Activated T-cell treated with anti-CD3 and anti-CD28 coated beads for 4 hours (primary cell): Measurements from ENCODE around the gene PZP.

ENCODE experiments used
- DNase-seq: peaks from one replicate; pipeline ENCODE4 v3.0.0-alpha.2; 2020

Gene PZP

GRCh38 chr12:9122091-9122609, 86.0 kb downstream of the PZP start:
- no peak for DNase-seq

DNA sequence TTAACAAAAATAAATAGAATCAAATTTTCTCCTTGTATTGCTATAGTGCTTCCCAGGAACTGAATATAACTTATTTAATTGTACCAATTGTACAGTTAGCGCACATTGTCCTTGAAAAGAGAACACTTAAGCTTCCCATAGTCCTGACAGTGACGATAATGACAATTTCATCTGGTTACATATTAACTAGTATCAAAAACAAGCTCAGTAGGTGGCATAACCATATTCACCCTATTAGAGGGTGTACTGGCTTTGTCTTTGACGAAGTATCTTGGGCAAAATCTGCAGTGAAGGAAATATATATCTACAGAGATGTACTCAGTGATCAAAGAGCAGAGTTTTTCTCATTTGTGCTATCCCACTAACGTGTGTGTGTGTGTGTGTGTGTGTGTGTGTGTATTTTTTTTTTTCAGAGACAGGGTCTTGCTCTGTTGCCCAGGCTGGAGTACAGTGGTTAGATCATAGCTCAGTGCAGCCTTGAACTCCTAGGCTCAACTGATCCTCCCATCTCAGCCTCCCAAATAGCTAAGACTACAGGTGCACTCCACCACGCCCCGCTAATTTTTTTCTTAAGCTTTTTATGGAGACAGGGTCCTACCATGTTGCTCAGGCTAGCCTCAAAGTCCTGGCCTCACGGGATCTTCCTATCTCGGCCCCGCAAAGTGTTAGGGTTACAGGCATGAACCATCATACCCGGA, 87.6 kb downstream of the PZP start:
- no peak for DNase-seq

GRCh38 chr12:9118158-9118557, 90.0 kb downstream of the PZP start:
- DNase-seq = no peak

- no peak for DNase-seq
Observed at GRCh38 chr12:9115731-9116559, 92.2 kb downstream of the PZP start, which contains the start of gene A2M. TSS of gene A2M (minus strand) at chr12:9115919. CDS start at chr12:9115849, 70 bp downstream.

- DNase-seq = no peak
Observed at GRCh38 chr12:9114946-9115345, 93.2 kb downstream of the PZP start.

DNA sequence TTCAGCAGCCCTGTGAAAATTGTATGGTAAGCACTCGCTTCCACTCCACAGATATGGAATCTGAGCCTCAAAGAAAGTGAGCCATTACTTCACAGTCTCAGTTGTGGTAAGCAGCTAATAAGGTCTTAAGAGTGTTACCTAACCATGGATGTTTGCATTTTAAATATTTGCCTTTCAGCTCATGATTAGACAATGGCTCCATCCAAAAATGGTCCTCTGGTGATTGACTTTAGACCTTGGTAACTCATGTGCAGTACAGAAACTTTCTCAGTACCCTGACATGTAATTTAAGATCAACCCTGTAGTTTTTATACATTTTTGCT, 94.2 kb downstream of the PZP start:
- DNase-seq = no peak

DNA sequence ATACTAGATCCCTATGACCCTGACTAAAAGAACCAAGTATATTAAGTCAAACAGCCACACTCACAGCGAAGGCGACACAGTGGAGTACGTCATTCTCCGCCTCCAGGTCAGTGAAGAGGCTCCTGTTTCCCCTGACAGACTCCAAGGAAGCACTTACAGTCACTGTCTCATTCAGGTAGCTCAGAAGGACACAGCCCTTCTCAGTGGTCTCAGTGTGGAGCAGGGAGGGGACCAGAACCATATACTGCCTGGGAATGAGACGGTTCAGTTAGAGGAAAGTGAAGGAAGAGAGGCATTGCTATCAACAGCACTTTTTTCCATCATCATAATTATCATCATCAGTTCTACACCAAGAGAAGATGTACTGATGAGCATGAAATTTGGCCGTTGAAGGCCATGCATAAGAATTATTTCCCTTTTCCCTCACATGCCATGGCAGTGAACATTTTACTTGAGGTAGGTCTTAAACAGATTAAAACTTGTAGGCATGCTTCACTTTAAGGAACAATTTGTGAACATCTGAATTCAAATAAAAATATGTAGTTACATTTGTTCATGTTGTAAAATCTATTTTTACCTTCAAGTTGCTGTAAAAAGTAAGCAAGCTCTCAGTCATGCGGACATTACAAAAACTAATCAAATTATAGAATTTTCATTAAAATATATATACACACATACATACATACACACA, 94.8 kb downstream of the PZP start:
- DNase-seq = no peak

DNA sequence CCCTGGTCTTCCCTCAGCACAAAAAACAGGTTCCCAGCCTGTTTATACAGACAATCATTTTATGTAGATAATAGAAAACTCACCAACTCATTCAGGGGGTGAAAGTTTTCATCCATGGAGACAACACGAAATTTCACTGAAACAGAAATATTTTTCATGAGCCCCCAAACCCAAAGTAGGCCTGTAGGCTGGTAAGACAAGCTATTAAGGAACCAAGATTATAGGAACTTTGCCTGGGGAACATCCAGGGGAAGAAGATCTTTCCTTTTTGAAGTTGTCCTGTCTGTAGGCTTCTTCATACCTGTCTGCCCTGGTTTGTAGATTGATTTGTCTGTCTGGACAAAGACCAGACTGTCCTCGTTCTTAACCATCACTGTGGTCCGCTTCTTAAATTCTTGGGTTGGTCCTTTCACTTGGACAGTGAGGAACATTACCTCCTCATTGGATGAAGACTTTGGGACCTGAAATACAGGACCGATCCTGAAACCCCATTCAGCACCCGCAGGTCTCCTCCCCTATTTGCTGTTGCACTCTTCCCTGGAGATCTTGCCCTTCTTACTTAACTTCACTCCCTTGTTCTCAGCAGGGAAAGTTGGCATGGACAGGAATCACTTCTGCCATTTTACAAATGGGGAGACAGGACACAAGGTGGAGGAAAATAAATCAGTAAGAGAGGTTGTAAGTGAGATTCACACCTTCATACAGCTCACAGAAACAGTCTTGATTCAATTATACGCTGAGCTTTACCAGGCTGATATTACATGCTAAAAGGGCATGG, 95.9 kb downstream of the PZP start:
- no peak for DNase-seq

- DNase-seq = no peak
Observed at GRCh38 chr12:9111525-9111924, 96.7 kb downstream of the PZP start.

DNA sequence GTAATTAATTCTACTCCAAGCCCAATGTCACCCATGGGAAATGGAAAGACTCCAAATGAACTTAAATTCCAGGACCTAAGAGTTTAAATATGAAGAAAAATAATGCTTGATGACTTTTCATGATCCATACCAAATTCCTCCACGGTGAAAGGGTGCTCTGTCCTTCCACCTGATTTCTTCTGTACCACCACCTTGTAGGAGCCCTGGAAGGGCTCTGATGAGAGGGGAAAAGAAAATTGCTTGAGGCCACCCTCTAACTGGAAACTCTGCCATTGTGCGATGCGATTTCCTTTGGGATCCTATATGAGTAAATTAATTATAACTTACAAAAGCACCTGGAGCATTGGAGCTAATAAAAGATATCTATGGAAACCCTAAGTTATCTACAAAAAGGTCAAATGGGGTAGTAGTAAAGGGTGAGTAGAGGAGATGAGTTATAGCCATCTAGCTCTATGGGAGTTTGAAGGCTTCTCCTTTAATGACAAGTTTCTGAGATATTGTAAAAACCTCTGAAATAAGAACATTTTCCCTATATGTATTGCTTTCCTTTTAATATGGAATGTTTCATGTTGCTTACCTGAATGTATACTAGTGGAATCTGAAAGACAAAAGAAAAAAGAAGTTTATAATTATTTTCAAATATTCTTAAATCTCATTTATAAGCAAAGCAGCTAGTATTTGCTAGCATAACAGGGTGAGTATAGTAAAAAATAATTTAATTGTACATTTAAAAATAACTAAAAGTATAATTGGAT, 98.3 kb downstream of the PZP start:
- no peak for DNase-seq

DNA sequence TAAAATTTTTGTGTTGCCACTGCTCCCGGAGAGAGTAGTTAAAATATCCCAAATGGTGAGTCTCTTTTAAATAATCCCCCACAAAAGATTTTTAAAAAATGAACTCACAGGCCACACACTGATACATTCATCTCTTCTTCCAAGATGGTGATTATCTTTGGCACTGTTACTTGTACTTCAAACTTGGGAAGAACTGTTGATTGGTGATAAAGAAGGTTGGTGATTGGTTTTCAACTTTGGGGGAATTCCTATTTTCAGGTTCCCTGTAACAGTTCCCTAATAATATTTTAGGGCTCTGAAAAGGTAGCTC, 99.0 kb downstream of the PZP start:
- DNase-seq = no peak

DNA sequence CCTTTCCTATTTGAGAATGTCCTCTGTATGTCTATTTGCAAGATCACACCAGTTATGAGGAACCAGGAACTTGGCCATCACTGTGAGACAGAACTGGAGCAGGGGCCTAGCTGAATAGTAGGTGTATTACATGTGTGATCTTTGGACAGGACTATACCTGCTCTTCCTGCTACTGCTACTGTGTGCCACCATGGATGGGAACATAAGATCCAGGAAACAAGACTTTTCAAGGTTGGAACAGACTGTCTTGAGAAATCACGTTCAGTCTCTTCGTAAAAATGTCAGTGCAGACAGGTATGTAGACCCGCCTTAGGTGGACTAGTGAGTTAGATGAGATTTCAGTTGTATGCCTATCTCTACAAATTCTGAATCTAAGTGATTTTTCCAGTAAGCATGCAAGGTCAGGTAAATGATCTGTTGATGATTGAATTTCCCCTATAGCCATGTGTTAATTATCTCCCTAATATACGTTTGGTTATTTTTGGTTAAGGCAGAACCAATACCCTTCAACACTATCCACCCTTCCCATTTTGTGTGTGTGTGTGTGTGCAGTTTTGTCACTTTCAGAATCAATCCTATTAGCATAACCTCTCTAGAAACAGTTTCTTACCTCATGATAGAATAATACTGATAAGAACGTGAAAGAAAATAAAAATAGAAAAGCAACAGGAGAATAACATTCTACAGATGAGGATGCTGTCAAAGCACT, 99.5 kb downstream of the PZP start:
- DNase-seq = no peak

- DNase-seq = no peak
Observed at GRCh38 chr12:9107542-9107873, 100.7 kb downstream of the PZP start.

GRCh38 chr12:9106610-9107541, 101.3 kb downstream of the PZP start:
- DNase-seq = no peak

GRCh38 chr12:9106067-9106466, 102.1 kb downstream of the PZP start:
- no peak for DNase-seq

GRCh38 chr12:9104767-9105423, 103.3 kb downstream of the PZP start:
- DNase-seq = no peak

GRCh38 chr12:9104087-9104486, 104.1 kb downstream of the PZP start:
- no peak for DNase-seq

DNA sequence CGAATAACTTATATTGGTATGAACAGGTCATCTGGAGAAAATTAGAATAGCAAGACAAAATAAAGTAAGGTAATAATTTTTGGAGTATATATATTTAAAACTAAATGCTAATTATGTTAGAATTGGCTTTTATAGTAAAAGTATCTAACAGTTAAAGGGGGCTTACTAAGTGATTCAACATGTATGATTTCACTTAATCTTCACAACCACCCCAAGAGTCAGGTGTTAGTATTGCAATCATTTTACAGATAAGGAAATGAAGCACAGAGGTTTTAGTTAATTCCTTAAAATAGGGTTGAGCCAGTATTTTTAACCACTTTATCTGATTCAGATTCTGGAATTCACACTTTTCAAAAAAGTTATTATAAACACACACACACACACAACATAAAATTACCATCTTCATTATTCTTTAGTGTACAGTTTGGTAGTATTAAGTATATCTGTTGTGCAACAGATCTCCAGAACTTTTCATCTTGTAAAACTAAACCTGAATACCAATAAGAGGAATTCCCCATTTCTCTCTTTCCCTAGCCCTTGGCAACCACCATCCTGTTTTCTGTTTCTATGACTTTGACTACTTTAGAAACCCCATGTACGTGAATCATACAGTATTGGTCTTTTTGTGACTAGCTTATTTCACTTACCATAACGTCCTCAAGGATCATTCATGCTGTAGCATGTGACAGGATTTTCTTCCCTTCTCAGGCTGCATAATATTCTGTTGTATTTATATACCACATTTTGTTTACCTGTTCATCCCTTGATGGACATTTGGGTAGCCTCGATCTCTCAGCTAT, 104.9 kb downstream of the PZP start:
- no peak for DNase-seq

GRCh38 chr12:9101018-9101687, 107.0 kb downstream of the PZP start:
- DNase-seq = no peak
